ENCODE data around the gene ANKFN1.

Gene ANKFN1

DNA sequence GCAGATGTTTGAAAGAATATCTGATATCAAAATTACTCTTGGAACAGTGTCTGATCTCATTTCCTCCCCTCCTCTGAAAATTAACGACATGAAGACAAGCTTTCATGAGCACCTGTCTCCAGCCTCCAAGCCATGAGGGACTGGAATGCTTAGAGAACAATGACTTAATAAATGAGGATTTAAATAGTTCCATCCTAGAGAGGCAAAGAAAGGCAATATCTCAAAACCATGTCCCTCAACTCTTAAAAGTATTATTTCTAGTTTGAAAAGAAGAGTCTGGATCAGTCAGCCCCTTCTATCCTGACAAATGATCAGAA, 137.5 kb downstream of the ANKFN1 start:
- DNase-seq: no peak

DNA sequence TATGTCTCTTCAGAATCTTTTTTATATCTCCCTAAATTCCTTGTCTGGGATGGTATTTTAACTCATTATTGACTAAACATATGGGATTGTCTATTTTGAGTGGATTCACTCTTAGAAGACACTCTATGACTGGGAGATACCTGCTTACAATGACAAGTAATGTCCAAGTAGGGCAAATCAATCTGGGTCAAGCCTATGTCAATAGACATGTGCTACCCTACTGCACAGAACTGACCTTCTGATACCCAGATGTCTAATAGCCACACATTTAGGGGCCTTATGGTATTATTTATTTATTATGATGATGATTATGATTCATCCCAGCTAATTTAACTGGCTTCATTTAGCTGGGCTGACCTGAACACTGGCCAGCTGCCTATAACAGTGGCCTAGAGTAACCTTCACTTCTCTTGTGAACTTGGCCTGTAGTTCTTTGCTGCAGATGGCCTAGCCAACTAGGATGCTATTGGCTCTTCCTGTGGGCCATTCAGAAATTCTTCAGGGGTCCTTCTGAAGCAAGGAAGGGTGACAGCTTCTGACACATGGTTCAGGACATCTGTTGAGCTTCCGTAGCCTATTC, 138.0 kb downstream of the ANKFN1 start:
- DNase-seq: no peak

DNA sequence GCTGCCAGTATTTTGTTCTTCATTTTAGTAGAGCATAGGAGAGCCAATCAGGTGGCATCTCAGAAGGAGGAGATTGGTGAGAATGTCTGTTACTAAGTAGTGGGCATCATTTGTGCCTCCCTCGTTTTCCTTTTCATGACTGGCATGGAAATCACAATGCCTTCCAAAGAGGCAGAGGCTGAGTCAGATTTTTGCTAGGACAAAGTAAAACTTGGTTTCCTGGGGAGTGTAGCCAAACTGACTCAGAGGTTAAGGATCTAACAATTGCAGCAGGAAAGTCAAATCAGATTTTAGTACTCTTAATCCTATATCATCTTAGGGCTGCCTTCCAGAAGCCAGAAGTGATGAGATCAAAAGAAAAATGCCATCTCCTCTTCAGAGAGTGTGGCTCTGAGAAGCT, 138.7 kb downstream of the ANKFN1 start:
- DNase-seq: no peak

DNA sequence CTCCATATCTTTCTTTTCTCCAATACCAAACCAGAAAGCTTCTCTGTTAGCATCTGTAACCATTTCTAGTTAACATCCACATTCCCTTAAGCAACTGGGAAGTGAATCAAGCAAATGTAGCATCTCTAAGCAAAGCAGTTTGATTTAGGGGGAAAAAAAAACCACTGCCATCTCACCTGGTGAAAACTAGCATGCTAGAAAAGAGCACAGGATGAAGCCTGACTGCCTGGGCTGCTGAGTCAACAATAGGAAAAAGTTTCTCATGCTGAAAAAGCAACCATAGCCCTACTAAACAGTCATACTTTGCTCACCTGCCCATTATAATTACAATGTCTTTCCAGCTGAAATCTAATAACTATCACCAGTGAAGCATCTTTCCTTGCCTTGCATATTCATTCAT, 139.3 kb downstream of the ANKFN1 start:
- DNase-seq: no peak

DNA sequence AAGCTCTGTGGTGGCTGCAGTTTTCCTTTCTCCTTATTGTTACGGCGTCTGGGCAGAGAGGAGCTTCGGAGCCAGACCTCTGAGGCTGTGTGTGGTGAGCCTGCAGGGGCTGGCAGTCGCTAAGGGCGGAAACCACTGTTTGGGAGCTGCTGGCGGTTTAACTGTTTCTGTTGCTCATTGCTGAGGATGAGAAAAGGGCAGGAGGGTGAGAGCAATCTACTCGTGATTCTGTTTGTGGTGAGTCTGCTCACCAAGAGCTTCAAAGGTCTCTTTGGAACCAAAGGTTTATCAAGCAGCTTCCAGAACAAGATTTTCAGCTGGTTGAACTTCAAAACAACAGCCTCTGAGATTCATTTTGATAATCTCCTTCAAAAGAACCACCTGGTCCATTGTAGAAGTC, 143.9 kb downstream of the ANKFN1 start:
- no peak for DNase-seq

DNA sequence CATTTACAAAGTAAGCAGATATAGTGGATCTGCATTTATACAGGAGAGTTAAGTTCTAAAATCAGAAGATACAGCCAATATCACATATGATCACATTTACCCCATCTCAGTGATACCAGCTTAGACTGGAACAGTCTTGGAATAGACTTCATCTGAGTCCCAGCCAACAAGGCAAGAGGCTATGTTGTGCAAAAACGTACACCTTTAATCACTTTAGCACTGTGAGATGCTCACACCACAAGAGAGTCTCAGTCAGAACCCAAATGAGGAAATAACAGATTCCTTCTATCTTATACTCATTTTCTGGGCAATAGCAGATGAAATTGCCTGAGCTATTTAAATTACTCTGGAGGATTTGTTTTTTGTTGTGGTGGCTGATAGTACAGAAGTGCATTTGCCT, 145.6 kb downstream of the ANKFN1 start:
- no peak for DNase-seq

DNA sequence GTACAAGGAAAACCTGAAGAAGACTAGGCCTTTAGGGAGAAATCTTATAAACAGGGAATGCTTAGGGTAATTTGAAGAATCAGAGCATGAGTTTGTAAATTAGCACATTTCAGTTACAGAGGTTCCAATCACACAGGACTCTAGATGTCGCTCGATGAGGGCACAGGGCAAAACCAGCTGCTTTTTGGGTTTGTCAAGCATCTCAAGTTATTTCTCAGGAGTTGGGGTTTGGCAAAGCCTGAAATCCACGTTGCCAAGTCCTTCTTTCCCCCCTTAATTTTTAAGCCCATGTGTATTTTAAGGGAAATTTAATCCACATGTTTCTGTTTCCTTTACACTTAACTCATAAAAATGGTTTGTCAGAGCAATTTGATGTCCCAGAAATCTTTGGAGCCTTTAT, 146.9 kb downstream of the ANKFN1 start:
- DNase-seq: no peak

DNA sequence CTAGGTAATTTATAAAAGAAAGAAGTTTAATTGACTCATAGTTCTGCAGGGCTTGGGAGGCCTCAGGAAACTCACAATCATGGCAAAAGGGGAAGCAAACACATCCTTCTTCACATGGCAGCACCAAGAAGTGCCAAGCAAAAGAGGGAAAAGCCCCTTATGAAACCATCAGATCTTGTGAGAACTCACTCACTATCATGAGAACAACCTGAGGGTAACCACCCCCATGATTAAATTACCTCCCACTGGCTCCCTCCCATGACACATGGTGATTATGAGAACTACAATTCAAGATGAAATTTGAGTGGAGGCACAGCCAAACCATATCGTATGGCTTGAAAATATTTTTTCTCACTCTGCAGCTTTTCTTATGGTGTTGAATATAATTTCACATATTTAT, 151.7 kb downstream of the ANKFN1 start:
- DNase-seq: no peak

DNA sequence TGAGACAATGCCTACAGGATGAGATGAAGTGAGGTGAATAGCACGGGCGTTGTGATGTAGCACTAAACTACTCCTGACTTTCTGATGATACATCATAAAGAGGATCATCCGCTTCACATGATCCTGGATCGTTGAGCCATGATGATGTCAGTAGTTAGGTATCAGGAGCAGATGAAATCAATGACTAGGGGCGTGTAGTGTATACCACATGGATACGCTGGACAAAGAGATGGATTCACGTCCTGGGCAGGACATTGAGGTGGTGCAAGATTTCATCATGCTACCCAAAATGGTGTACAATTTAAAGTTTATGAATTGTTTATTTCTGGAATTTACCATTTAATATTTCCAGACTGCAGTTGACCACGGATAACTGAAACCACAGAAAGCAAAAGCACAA, 156.6 kb downstream of the ANKFN1 start:
- no peak for DNase-seq

DNA sequence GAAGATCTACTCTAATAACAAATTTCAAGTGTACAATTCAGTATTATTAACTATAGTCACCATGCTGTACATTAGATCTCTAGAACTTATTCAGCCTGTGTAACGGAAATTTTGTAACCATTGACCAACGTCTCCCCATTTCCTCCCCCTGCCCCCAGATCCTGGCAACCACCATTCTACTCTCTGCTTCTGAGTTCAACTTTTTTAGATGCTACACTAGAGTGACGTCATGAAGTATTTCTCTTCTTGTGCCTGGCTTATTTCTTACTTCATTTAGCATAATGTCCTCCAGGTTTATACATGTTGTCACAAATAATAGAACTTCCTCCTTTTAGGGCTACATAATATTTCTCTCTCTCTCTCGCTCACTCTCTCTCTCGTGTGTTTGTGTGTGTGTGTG, 157.5 kb downstream of the ANKFN1 start:
- no peak for DNase-seq

DNA sequence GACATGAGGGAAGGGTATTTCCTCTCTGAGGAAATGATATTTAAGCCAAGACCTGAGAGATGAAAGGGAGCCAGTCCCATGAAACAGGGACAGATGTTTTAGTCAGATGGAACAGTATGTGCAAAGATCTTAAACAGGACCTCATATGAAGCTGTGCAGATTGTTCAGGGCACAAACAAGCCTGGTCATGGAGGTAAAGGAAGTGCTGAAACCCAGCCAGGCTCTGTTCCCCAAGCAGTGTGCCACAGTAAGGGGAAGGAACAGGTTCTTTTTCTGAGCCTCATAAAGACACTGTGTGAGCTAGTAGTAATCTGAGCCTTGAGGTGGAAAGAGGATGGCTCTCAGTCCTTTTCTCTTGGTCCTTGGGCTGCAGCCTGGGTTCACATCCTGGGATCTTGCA, 159.9 kb downstream of the ANKFN1 start:
- DNase-seq: no peak

DNA sequence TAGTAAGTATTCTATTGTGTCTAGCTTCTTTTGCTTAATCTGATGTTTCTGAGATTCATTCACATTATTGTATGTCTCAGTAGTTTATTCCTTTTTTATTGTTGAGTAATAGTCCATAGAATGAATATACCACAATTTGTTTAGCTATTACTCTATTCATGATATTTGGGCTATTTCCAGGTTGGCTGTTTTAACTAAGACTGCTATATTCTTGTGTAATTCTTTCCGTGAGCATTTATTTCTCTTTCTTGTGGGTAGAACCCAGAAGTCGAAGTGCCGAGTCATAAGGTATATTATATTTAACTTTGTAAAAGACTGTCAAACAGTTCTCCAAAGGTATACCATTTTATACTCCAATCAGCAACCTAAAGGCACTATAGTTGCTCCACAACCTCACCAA, 160.8 kb downstream of the ANKFN1 start:
- DNase-seq: no peak

DNA sequence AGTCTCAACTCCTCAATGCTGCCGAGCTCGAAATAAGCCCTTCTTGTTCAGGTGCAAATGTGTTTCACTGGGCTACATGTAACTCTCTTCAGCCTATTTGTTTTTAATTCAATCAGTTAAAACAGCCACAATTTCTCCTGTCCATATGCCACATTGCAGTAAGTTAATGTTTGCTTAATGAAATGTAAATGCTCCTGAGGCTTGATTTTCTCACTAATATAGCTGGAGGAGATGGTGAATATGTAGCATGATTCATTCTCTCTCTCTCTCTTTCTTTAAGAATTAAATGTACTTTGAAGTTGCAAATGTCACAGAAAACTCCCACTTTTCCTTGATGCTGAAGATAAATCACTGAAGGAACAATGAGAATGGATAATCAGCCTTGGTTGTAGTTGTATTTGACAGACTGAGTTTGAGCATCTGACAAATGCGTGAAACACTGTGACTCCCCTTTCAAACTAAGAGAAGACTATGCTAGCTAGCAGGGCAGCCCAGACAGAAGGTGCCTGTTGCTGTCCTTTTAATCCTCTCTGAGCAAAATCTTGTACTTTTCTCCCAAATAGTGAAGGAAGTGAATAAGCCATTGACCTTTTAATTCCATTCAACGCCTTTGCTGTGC, 161.8 kb downstream of the ANKFN1 start:
- DNase-seq: no peak

DNA sequence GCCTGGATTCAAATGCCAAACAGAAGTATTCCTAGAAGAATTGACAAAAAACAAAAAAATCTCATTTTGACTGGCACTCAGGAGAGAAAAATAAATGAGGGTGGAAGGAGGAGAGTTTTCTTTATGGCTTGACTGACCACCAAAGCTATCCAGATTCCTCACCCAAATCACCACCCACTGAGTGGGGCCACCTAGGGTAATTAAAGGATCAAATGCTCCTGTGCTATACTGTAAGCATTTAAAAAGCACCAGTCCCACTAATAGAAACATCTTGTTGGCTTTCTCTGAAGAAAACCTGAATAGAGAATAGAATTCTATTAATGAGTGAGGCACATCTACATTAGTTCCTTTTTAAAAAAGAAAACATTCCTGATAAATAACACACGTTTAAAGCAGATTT, 163.3 kb downstream of the ANKFN1 start:
- no peak for DNase-seq

DNA sequence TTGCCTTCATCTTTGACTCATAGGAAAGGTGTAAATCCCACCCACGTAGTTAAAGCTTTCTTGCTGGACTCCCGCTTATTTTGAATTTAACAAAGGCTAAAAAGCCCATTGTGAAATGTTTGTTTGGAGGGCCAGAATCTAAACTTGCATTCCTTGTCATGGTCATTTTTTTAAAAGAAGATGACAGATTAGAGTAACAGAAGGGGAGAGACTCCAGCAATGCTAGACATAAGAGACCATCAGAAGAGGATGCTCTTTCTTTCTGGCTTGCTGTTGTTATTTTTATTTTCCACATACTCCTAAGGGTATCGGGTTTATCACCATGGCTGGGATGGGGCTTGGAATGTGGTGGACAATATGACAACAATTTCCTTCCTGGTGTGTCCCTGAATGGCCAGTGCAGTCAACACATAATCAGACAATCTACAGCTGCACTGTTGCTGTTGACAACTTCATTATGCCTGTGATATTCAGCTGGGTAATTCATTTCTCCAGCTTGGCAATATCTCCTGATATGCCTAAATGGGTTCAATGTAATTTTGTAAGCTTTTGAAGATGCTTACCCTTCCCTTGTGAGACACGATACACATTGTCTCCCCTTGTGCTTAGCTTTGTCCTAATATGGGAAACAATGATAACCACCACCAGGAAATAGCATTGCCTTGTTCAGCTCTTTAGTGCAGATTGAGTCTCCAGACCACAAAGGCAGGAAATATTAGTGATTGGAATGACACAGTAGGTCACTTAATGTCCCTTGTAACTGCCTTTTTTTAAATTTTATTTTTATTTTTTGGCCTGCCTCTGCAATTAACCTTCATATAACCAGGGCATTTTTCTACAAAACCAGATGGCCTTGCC, 164.3 kb downstream of the ANKFN1 start:
- DNase-seq: no peak

DNA sequence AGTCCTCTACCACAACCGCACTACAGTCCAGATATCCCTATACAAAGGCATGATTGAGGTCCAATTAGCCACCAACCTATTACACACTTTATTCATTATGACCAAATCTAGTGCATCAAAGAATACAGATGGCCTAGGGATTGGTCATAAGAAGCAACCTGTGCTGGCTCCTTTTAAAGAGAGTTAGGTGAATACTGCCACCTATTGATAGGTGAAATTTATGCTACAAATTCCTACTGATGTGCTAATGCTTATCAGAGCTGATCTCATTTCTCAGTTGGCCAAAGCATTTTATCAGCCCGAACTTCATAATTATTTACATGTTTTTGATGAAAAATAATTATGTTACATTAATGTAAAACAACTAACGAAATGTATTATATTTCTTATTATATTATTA, 166.3 kb downstream of the ANKFN1 start:
- no peak for DNase-seq

DNA sequence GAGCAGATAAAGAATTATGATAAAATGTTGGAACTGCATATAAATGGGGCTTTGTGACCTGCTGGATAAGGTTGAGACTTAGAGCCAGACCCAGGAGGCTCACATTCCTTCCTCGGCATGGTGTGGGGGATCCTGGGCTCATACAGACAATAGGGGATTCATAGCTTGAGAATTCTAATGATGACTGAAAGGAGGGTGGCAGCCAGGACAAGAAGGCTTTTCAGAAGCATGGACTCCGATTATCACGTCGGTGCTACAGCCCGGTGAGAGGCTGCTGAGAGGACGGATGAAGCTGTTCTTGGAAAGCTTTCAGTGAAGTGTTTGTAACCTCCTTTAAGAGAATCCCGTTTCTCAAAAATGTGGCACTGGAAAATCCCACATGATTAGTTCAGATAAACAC, 167.2 kb downstream of the ANKFN1 start:
- no peak for DNase-seq

DNA sequence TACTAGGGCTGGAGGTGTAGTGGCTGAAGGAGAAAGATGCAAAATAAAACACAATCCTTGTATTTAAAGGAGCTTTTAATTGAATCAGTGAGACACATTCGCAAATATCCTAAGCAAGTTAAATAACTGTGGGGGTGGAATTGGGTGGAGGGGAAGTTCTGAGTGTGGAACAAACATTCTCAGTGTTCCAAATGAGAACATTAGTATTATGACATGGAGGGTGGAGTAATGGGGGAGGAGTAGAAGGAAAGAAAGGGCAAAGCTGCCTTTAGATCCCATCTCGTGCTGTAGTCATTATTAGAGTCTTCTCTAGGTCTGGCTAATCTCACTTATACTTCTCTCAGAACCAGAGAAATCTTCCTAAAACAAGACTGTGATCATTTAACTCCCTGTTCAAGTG, 169.7 kb downstream of the ANKFN1 start:
- DNase-seq: no peak

DNA sequence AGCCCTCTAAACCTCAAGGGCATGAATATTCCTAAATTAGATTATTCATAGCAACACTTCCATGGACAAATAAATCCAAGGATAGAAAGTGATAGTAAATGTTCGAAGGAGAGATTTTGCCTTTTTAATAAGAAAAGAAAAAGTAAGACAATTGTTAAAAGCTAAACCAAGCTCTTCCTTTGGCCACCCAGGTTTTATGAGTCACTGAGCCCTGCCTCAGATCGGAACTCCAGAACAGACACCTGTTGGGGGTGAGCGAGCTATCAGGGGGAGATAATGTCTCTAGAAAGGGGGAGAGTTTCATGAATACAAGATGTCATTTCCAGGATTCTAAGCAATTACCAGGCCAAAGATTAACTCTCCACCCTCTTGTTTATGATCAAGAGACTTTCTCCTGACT, 171.4 kb downstream of the ANKFN1 start:
- DNase-seq: no peak

DNA sequence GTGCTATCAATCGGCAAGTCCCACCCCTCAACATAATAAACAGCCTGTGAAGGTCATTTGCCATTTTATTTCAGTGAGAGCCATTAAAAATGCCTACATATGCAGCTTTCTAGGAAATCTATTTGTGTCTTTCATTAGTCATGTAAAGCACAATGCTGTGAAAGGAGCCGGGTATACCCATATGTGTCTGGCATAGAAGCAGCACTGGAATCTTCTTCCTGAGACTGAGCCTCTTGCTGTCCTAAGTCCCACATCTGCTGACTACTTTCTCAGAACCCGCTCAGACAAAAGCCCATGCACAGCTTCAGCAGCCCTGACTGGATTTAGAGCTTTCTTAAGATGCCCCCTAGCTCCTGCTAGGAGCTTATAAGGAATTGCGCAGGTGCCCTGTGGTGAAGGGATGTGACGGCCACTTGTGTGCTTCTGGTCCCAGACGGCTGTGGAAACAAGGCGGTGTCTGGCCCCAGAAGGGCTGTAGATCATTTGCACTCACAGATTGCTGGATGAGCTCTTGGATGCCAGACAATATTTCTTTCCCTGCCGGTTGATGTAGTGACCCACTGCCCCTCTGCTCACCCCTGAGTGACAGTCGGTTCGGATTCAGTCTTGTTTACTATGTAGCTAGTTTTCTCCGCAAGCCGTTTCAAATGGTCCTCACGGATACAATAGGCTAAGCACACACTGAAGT, 172.2 kb downstream of the ANKFN1 start:
- DNase-seq: no peak

DNA sequence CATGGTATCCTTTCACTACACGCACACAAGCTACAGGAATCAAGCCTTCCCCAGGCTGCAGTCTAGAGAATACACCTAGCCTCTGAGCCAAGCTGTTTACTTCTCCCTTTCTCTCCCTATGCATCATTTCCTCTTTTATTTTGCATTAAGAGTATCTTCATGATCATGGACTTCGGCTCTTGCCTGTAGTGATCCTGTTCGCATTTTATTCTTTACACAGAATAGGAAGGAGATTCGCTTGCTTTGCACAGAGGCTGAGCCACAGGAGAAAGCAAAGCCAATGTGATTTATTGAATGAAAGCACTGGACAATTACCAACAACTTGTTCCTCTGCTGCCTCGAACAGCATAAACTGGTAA, 172.7 kb downstream of the ANKFN1 start:
- DNase-seq: no peak

DNA sequence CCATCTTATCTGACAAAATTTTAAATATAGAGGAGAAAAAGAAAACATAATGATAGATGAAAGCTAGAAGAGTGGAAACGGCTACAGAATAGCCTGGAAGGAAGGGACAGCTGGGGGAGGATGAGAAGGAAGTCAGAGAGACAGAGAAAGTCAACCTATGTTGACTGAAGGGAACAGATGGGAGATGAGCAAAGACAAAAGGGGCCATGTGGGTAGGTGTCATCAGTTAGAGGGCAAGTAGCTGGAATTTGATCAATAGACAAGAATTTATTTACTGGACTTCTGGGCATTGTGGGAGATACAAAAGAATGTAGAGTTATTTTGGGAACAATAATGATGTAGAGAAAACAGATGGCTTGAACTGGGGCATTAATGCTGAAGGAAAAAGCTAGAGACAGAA, 194.4 kb downstream of the ANKFN1 start:
- no peak for DNase-seq

DNA sequence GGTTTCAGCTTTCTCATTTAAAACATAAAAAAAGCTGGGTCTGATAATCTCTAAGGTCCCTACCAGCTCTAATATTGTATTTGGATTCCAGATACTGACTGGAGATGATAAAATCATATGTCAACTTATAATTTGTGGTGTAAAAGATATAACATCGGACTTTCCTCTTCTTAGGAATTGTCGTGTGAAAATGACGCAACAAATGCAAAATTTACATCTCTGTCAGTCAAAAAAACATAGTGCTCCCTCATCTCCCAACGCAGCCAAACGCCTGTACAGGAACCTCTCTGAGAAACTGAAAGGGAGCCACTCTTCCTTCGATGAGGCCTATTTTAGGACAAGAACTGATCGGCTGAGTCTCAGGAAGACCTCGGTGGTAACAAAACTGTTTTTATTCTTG, 197.3 kb downstream of the ANKFN1 start:
- no peak for DNase-seq

DNA sequence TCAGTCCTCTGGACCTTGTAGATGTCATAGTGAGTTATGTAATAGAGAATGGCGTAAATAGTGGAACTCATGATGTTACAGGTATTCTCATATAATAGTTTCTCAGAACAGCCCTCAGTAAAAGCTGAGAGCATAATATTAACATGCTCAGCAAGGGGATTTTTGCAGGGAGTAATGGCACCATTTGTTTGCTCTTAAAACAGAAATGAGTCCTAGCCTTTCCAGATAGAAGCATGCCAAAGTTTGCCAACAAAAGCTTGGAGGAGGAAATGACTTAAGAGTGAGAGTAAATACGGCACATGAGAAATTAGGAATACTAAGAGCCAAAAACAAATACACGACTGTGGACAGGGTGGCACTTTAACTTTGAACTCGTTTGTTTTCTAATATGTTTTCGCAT, 198.4 kb downstream of the ANKFN1 start:
- no peak for DNase-seq

Data from NCI-H2081 treated with DMSO at 0.1 percent for 48 hours (cell line).